ENCODE data around the gene CHMP2A. TPM values are rescaled to one million over a fixed set of nuclear protein-coding genes. Genes with fewer than 3 reads are reported as not detected.
A peak's percentile ranks its signal among the peaks of the same experiment; 100 is the strongest.

Gene CHMP2A
- total and polyA plus RNA-seq, 2 of the 8 experiments (the other 6 are each of a cell fraction or from before 2014, with no cell fraction given), result 70.0 to 132 TPM

- H3K56ac ChIP-seq (replicated peaks; ENCODE audit: insufficient read length, low read depth, low read length), result peak overlapping the region; percentile 62
- 3% methylated on average over 50 of the region's 55 CpGs; no CpG with 5 or more reads in 1 of the 2 experiments for WGBS, 2 experiments (ENCODE audit: extremely low coverage in 1 of 2, insufficient coverage in 1 of 2, insufficient read length in 1 of 2, insufficient replicate concordance in 2 of 2, low coverage in 1 of 2, low lambda C conversion rate in 2 of 2, missing lambda C conversion rate in 1 of 2)
- peak overlapping the region; percentile 64 to 87 for H3K4me2 ChIP-seq (ENCODE audit: insufficient read depth in 1 of 2, low read depth in 2 of 2, low read length in 2 of 2)
- H3K9me3 ChIP-seq (ENCODE audit: insufficient read depth in 2 of 2, low read depth in 1 of 2, low read length in 1 of 2), result no peaks in the 10 kb centered on the region
- no peak overlapping the region for H3K23ac ChIP-seq (ENCODE audit: insufficient read length)
- peak overlapping the region; percentile 99 for H2BK15ac ChIP-seq (ENCODE audit: low read length)
- H3K4me3 ChIP-seq (ENCODE audit: extremely low read depth in 1 of 4, insufficient read depth in 2 of 4, low read depth in 3 of 4, low read length in 4 of 4), result peak overlapping the region; percentile 17 to 52 (median 32)
- peak overlapping the region; percentile 93 for H3K18ac ChIP-seq (ENCODE audit: extremely low read depth, low read length)
- peak overlapping the region; percentile 33 for H2BK120ac ChIP-seq (replicated peaks; ENCODE audit: low read depth, low read length)
- H3K79me1 ChIP-seq (ENCODE audit: low read depth, low read length), result no peaks in the 10 kb centered on the region
- H3K14ac ChIP-seq (ENCODE audit: insufficient read length), result no peak overlapping the region
- H4K20me1 ChIP-seq (replicated peaks in 1 of 2; ENCODE audit: control insufficient read depth in 1 of 2, insufficient read depth in 2 of 2, low read length in 2 of 2), result no peaks in the 10 kb centered on the region
- H3K23me2 ChIP-seq (ENCODE audit: low read depth, low read length), result peaks cover 3% of the 10 kb centered on the region; the same call in 1 of the 2 replicates
- H3K27me3 ChIP-seq (replicated peaks in 1 of 4; ENCODE audit: control insufficient read depth in 3 of 4, extremely low read depth in 1 of 4, insufficient read depth in 3 of 4, low read length in 3 of 4), result peaks cover 0 to 24% (median 10%) of the 10 kb centered on the region in 4 experiments; a peak in 5 of 7 replicates
- peak overlapping the region; percentile 99 for H4K91ac ChIP-seq (replicated peaks; ENCODE audit: insufficient read length, low read length)
- H2BK5ac ChIP-seq (ENCODE audit: low read depth, low read length), result peak overlapping the region; percentile 98
- H3K4ac ChIP-seq (replicated peaks; ENCODE audit: insufficient read length, low read depth, low read length), result peak overlapping the region; percentile 74
- peaks cover 0 to 5% (median 4%) of the 10 kb centered on the region in 4 experiments; a peak in 5 of 7 replicates for H3K4me1 ChIP-seq (replicated peaks in 1 of 4; ENCODE audit: control insufficient read depth in 3 of 4, insufficient read depth in 4 of 4, low read length in 3 of 4)
- no peaks in the 10 kb centered on the region for H3K79me2 ChIP-seq (ENCODE audit: control insufficient read depth in 1 of 2, insufficient read depth in 2 of 2, low read length in 2 of 2)
- FAIRE-seq, result no peak
- peak overlapping the region; percentile 53 to 79 (median 76) for H3K9ac ChIP-seq (replicated peaks in 1 of 4; ENCODE audit: extremely low read depth in 1 of 4, low read depth in 3 of 4, low read length in 3 of 4)
- peak overlapping the region; percentile 85 for H3K27ac ChIP-seq (ENCODE audit: low read depth, low read length)
- peak overlapping the region; percentile 63 for H4K5ac ChIP-seq (ENCODE audit: insufficient read length, low read depth, low read length)
- H4K8ac ChIP-seq (ENCODE audit: extremely low read depth, insufficient read depth, low read length), result peak overlapping the region; percentile 97
- peak overlapping the region; percentile 70; the same call in 1 of the 2 replicates for H2AK5ac ChIP-seq (ENCODE audit: low read depth, low read length)
- peak overlapping the region; percentile 98; the same call in 1 of the 2 replicates for H2BK12ac ChIP-seq (ENCODE audit: low read depth, low read length)
- peak in 1 of 2 experiments; percentile 88 for DNase-seq (ENCODE audit: low read depth in 1 of 2, low spot score in 2 of 2)
- H3K36me3 ChIP-seq (ENCODE audit: control insufficient read depth in 2 of 4, insufficient read depth in 4 of 4, low read length in 3 of 4), result no peaks in the 10 kb centered on the region
- ChIA-PET POLR2A (ENCODE audit: partially characterized antibody) (interaction anchor here (0.7 to 2.6 kb wide), 19 partner anchors 9 to 49 kb away, joined by 3 to 53 read pairs (median 4); partner anchors contain the start of genes CHMP2A, UBE2M and ZBTB45), CTCF (ENCODE audit: partially characterized antibody) (interaction anchor here (0.6 to 1.9 kb wide), 3 partner anchors 19 to 61 kb away, joined by 3 to 12 read pairs (median 3); partner anchors contain the start of gene ZBTB45)
- no peak overlapping the region for H2BK20ac ChIP-seq (ENCODE audit: low read length)
- H2AFZ ChIP-seq (ENCODE audit: low read length), result no peak overlapping the region
- TF ChIP-seq TAF7 (optimal IDR thresholded peaks at IDR 0.05; ENCODE audit: borderline replicate concordance, low read depth, low read length) (peak; percentile 61), PHF8 (conservative IDR thresholded peaks at IDR 0.05; ENCODE audit: low read depth, low read length) (peak; percentile 61), KDM4A (IDR thresholded peaks at IDR 0.05; ENCODE audit: low read depth, low read length, severe bottlenecking) (peak; percentile 55), SP1 (IDR thresholded peaks at IDR 0.05; ENCODE audit: low read depth, low read length) (peak; percentile 62; the same call in 1 of the 2 replicates), GTF2F1 (IDR thresholded peaks at IDR 0.05; ENCODE audit: borderline replicate concordance, low read depth, low read length) (0 out of 2 replicates have a peak, but pooled peaks have one; percentile 17), YY1 (IDR thresholded peaks at IDR 0.05; ENCODE audit: low read depth, low read length) (no peak), POLR2A (IDR thresholded peaks at IDR 0.05; ENCODE audit: control extremely low read depth in 1 of 2, low read depth in 2 of 2, low read length in 2 of 2) (peak; percentile 78 to 89), CHD2 (IDR thresholded peaks at IDR 0.05; ENCODE audit: low read length) (peak; percentile 66; the same call in 1 of the 2 replicates), POLR2AphosphoS5 (IDR thresholded peaks at IDR 0.05; ENCODE audit: low read depth, low read length) (peak; percentile 84), TEAD4 (IDR thresholded peaks at IDR 0.05; ENCODE audit: low read depth, low read length) (peak; percentile 24; the same call in 1 of the 2 replicates)
- TF ChIP-seq, protein P1, sequence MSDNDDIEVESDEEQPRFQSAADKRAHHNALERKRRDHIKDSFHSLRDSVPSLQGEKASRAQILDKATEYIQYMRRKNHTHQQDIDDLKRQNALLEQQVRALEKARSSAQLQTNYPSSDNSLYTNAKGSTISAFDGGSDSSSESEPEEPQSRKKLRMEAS (IDR thresholded peaks at IDR 0.05), result peak; percentile 99
These were observed 16.4 kb downstream of the CHMP2A start for GRCh38 chr19:58538257-58539168.

Measured in H1 (cell line).